Trophoblast cell (in vitro differentiated cells and primary cell): ENCODE results near the gene USP24.

Source experiments
- DNase-seq, 2 donors: peaks; one replicate each; pipeline ENCODE4 v3.0.0-alpha.2; 2016
- H2AFZ ChIP-seq: 2 replicates; pipeline ENCODE4 v1.6.1; 2013; ENCODE audit warnings: low read length, moderate library complexity, mild to moderate bottlenecking; ENCODE audit not compliant: insufficient read depth, poor library complexity
- H2AK5ac ChIP-seq: 2 replicates; pipeline ENCODE4 v1.6.1; 2013; ENCODE audit warnings: mild to moderate bottlenecking, low read length
- H2BK120ac ChIP-seq: 2 replicates; pipeline ENCODE4 v1.6.1; 2013; ENCODE audit warnings: low read length, mild to moderate bottlenecking, moderate library complexity; ENCODE audit not compliant: insufficient read depth, poor library complexity
- H2BK12ac ChIP-seq: 2 replicates; pipeline ENCODE4 v1.6.1; 2013; ENCODE audit warnings: mild to moderate bottlenecking, low read length, moderate library complexity
- H2BK5ac ChIP-seq: 2 replicates; pipeline ENCODE4 v1.6.1; 2013; ENCODE audit warnings: low read length, low read depth, moderate library complexity, mild to moderate bottlenecking; ENCODE audit not compliant: poor library complexity
- H3K14ac ChIP-seq: 2 replicates; pipeline ENCODE4 v1.6.1; 2013; ENCODE audit warnings: mild to moderate bottlenecking, low read length
- H3K18ac ChIP-seq: 2 replicates; pipeline ENCODE4 v1.6.1; 2013; ENCODE audit warnings: mild to moderate bottlenecking, low read length
- H3K23ac ChIP-seq: 2 replicates; pipeline ENCODE4 v1.6.1; 2013; ENCODE audit warnings: low read length
- H3K27ac ChIP-seq: 2 replicates; pipeline ENCODE4 v1.5.1; 2013; ENCODE audit warnings: low read depth, mild to moderate bottlenecking, inconsistent platforms, low read length, moderate library complexity
- H3K27me3 ChIP-seq: 2 replicates; pipeline ENCODE4 v1.6.1; 2013; ENCODE audit warnings: inconsistent platforms, mild to moderate bottlenecking, low read length, moderate library complexity; ENCODE audit not compliant: insufficient read depth
- H3K36me3 ChIP-seq, 2 experiments: 1 replicate in 1 of 2; 2 replicates in 1 of 2; pipeline ENCODE4 v1.6.1; 2013; ENCODE audit warnings: low read length in 2 of 2, mild to moderate bottlenecking in 2 of 2, moderate library complexity in 1 of 2; ENCODE audit not compliant: insufficient read depth in 2 of 2, control insufficient read depth in 1 of 2
- H3K4ac ChIP-seq: 2 replicates; pipeline ENCODE4 v1.6.1; 2013; ENCODE audit warnings: low read depth, mild to moderate bottlenecking, low read length, moderate library complexity
- H3K4me1 ChIP-seq, 2 experiments: 1 replicate in 1 of 2; 2 replicates in 1 of 2; pipeline ENCODE4 v1.6.1; 2013; ENCODE audit warnings: low read length in 2 of 2, mild to moderate bottlenecking in 2 of 2, moderate library complexity in 1 of 2; ENCODE audit not compliant: insufficient read depth in 2 of 2, control insufficient read depth in 1 of 2
- H3K4me2 ChIP-seq: 2 replicates; pipeline ENCODE4 v1.6.1; 2013; ENCODE audit warnings: inconsistent platforms, mild to moderate bottlenecking, low read length, moderate library complexity
- H3K4me3 ChIP-seq: 2 replicates; pipeline ENCODE4 v1.5.1; 2013; ENCODE audit warnings: mild to moderate bottlenecking, low read depth, low read length, inconsistent platforms
- H3K79me1 ChIP-seq: one replicate; pipeline ENCODE4 v1.6.1; 2013; ENCODE audit warnings: low read length
- H3K79me2 ChIP-seq: 2 replicates; pipeline ENCODE4 v1.6.1; 2013; ENCODE audit warnings: low read length, mild to moderate bottlenecking; ENCODE audit not compliant: control insufficient read depth, insufficient read depth, poor library complexity
- H3K9ac ChIP-seq: 2 replicates; pipeline ENCODE4 v1.6.1; 2013; ENCODE audit warnings: mild to moderate bottlenecking, low read length
- H3K9me3 ChIP-seq: 2 replicates; pipeline ENCODE4 v1.6.1; 2013; ENCODE audit warnings: low read depth, mild to moderate bottlenecking, control low read depth, inconsistent platforms, low read length; ENCODE audit not compliant: insufficient read depth
- H4K12ac ChIP-seq: 2 replicates; pipeline ENCODE4 v1.6.1; 2013; ENCODE audit warnings: low read depth, mild to moderate bottlenecking, low read length, moderate library complexity
- H4K8ac ChIP-seq: 2 replicates; pipeline ENCODE4 v1.6.1; 2013; ENCODE audit warnings: low read depth, mild to moderate bottlenecking, low read length, moderate library complexity
- H4K91ac ChIP-seq: one replicate; pipeline ENCODE4 v1.6.1; 2013; ENCODE audit warnings: low read depth, mild to moderate bottlenecking, low read length, moderate library complexity
- WGBS: extraction: QIAGEN DNeasy Blood & Tissue Kit; methylation state at CpG from one replicate; pipeline ENCODE4 v1.1.7; 2013; ENCODE audit warnings: missing lambda C conversion rate; ENCODE audit not compliant: insufficient read length, insufficient coverage; ENCODE audit errors: extremely low coverage; 5-methylcytosine and 5-hydroxymethylcytosine counted together

Gene USP24

GRCh38 chr1:55164906-55165305, 50.3 kb downstream of the USP24 start:
- Histone ChIP-seq H2BK12ac (no peak overlapping the region), H3K4me1 (peaks cover 0 to 2% of the 10 kb centered on the region in 2 experiments), H2AFZ (no peak overlapping the region), H3K79me2 (no peaks in the 10 kb centered on the region), H3K4me2 (no peak overlapping the region), H4K8ac (no peak overlapping the region), H3K36me3 (peaks cover 0 to 4% of the 10 kb centered on the region in 2 experiments), H4K91ac (no peak overlapping the region), H3K23ac (no peak overlapping the region), H3K4me3 (no peak overlapping the region), H3K18ac (no peak overlapping the region), H3K9ac (no peak overlapping the region), H3K27ac (no peak overlapping the region), H3K4ac (no peak overlapping the region), H2BK120ac (no peak overlapping the region), H2AK5ac (no peak overlapping the region), H4K12ac (no peak overlapping the region), H3K27me3 (no peaks in the 10 kb centered on the region), H3K14ac (no peak overlapping the region), H2BK5ac (no peak overlapping the region), H3K79me1 (no peaks in the 10 kb centered on the region), H3K9me3 (no peaks in the 10 kb centered on the region)
- DNase-seq: no peak
- WGBS: no CpG with 5 or more reads among the region's 2 CpGs

GRCh38 chr1:55159571-55159970, 55.6 kb downstream of the USP24 start:
- H3K4me1 ChIP-seq: no peaks in the 10 kb centered on the region
- no peak for DNase-seq
- H3K79me1 ChIP-seq: no peaks in the 10 kb centered on the region
- H4K12ac ChIP-seq: no peak overlapping the region
- H3K27ac ChIP-seq: no peak overlapping the region
- H3K14ac ChIP-seq: no peak overlapping the region
- no peak overlapping the region for H2BK5ac ChIP-seq
- no peak overlapping the region for H2AFZ ChIP-seq
- H4K91ac ChIP-seq: no peak overlapping the region
- H2BK120ac ChIP-seq: no peak overlapping the region
- H3K27me3 ChIP-seq: no peaks in the 10 kb centered on the region
- no CpG with 5 or more reads among the region's 2 CpGs for WGBS
- H3K79me2 ChIP-seq: no peaks in the 10 kb centered on the region
- no peak overlapping the region for H3K23ac ChIP-seq
- H3K4me3 ChIP-seq: no peak overlapping the region
- H3K4me2 ChIP-seq: no peak overlapping the region
- H3K9ac ChIP-seq: no peak overlapping the region
- H4K8ac ChIP-seq: no peak overlapping the region
- no peak overlapping the region for H3K4ac ChIP-seq
- no peaks in the 10 kb centered on the region for H3K9me3 ChIP-seq
- peaks cover 2 to 8% of the 10 kb centered on the region in 2 experiments for H3K36me3 ChIP-seq
- no peak overlapping the region for H2BK12ac ChIP-seq
- no peak overlapping the region for H2AK5ac ChIP-seq
- H3K18ac ChIP-seq: no peak overlapping the region

DNA sequence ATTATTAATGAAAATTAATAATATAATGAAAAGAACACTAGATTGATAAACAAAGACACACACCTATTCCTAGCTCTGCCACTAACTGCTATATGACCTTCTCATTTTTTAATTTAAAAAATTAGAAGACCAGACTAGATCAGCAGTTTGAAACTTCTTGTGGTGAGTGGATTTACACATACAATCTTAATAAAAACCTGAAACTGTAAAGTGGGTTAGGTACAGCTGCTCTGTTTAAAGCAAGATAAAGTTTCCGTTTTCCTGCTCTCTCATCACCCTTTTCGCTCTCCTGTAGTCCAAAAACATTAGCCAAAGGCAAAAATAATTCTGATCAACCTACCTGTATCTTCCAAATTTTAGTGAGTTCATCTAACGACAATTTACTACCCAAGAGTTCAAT, 58.6 kb downstream of the USP24 start:
- Histone ChIP-seq H2BK5ac (no peak overlapping the region), H3K27ac (no peak overlapping the region), H3K79me2 (no peaks in the 10 kb centered on the region), H4K91ac (no peak overlapping the region), H3K4me3 (no peak overlapping the region), H3K23ac (no peak overlapping the region), H3K36me3 (peaks cover 8 to 12% of the 10 kb centered on the region in 2 experiments), H4K12ac (no peak overlapping the region), H2AK5ac (no peak overlapping the region), H3K18ac (no peak overlapping the region), H3K4me2 (no peak overlapping the region), H2BK12ac (no peak overlapping the region), H2AFZ (no peak overlapping the region), H3K14ac (no peak overlapping the region), H2BK120ac (no peak overlapping the region), H3K4me1 (no peaks in the 10 kb centered on the region), H3K4ac (no peak overlapping the region), H3K9ac (no peak overlapping the region), H3K9me3 (no peaks in the 10 kb centered on the region), H3K79me1 (no peaks in the 10 kb centered on the region), H3K27me3 (no peaks in the 10 kb centered on the region), H4K8ac (no peak overlapping the region)
- WGBS: no CpG with 5 or more reads among the region's 3 CpGs
- DNase-seq: no peak

DNA sequence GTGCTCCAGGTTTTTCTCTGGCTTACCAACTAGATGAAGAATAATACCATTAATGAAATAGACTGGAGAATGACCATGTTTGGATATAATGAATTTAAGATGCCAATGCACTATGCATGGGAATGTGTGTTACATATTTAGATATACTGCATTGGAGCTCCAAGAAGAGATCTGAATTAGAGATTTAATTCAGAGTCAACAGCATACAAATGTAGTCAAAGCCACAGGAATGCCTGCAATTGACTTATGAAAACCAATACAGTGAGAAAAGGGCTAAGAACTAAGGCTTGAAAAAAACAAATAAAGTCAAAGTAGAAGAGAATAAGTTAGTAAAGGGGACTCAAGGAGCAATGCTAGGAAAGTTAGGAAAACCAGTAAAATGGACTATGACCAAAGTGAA, 59.1 kb downstream of the USP24 start:
- H2AK5ac ChIP-seq: no peak overlapping the region
- H3K79me1 ChIP-seq: no peaks in the 10 kb centered on the region
- H3K9ac ChIP-seq: no peak overlapping the region
- no peak overlapping the region for H2BK5ac ChIP-seq
- no peak overlapping the region for H2AFZ ChIP-seq
- no peaks in the 10 kb centered on the region for H3K9me3 ChIP-seq
- H3K4me1 ChIP-seq: no peaks in the 10 kb centered on the region
- no peak overlapping the region for H2BK120ac ChIP-seq
- H2BK12ac ChIP-seq: no peak overlapping the region
- no peak overlapping the region for H3K23ac ChIP-seq
- no peak overlapping the region for H3K4ac ChIP-seq
- no peaks in the 10 kb centered on the region for H3K79me2 ChIP-seq
- no peak overlapping the region for H3K14ac ChIP-seq
- DNase-seq: no peak
- H3K27me3 ChIP-seq: no peaks in the 10 kb centered on the region
- H4K8ac ChIP-seq: no peak overlapping the region
- no peak overlapping the region for H4K91ac ChIP-seq
- no peak overlapping the region for H4K12ac ChIP-seq
- no peak overlapping the region for H3K27ac ChIP-seq
- peaks cover 8 to 12% of the 10 kb centered on the region in 2 experiments for H3K36me3 ChIP-seq
- H3K4me2 ChIP-seq: no peak overlapping the region
- no peak overlapping the region for H3K4me3 ChIP-seq
- no peak overlapping the region for H3K18ac ChIP-seq
